Hepatocyte (in vitro differentiated cells): ENCODE results near the gene ZNF585A. TPM values are rescaled to one million over a fixed set of nuclear protein-coding genes. Genes with fewer than 3 reads are reported as not detected.

Source experiments
- DNase-seq: peaks from one replicate; pipeline ENCODE4 v3.0.0-alpha.2; 2016; ENCODE audit warnings: low spot score
- H2AFZ ChIP-seq: fragments of 200-600 bp; sonication (generic); 2 replicates; pipeline ENCODE4 v1.6.0; 2016; ENCODE audit warnings: antibody characterized with exemption, mild to moderate bottlenecking
- H3K27ac ChIP-seq: fragments of 200-600 bp; sonication (generic); 2 replicates; pipeline ENCODE4 v1.5.1; 2016; ENCODE audit warnings: mild to moderate bottlenecking
- H3K27me3 ChIP-seq: fragments of 200-600 bp; sonication (generic); 2 replicates; pipeline ENCODE4 v1.6.1; 2016
- H3K36me3 ChIP-seq: fragments of 200-600 bp; sonication (generic); replicated peaks from 2 replicates; pipeline ENCODE4 v1.5.1; 2016; ENCODE audit warnings: low read depth; ENCODE audit not compliant: insufficient read depth
- H3K4me1 ChIP-seq: fragments of 200-600 bp; sonication (generic); 2 replicates; pipeline ENCODE4 v1.5.1; 2016; ENCODE audit warnings: mild to moderate bottlenecking, moderate library complexity; ENCODE audit not compliant: insufficient read depth
- H3K4me2 ChIP-seq: fragments of 200-600 bp; sonication (generic); 2 replicates; pipeline ENCODE4 v1.6.0; 2016
- H3K4me3 ChIP-seq: fragments of 200-600 bp; sonication (generic); 2 replicates; pipeline ENCODE4 v1.5.1; 2016; ENCODE audit warnings: mild to moderate bottlenecking
- H3K79me2 ChIP-seq: fragments of 200-600 bp; sonication (generic); 2 replicates; pipeline ENCODE4 v1.6.0; 2017; ENCODE audit warnings: mild to moderate bottlenecking
- H3K9me2 ChIP-seq: fragments of 200-600 bp; sonication (generic); replicated peaks from 2 replicates; pipeline ENCODE4 v1.6.0; 2017; ENCODE audit warnings: mild to moderate bottlenecking; ENCODE audit not compliant: insufficient read depth
- H3K9me3 ChIP-seq: fragments of 200-600 bp; sonication (generic); 2 replicates; pipeline ENCODE4 v1.5.1; 2016; ENCODE audit warnings: low read depth, mild to moderate bottlenecking
- H4K20me1 ChIP-seq: fragments of 200-600 bp; sonication (generic); 2 replicates; pipeline ENCODE4 v1.6.0; 2016; ENCODE audit warnings: mild to moderate bottlenecking; ENCODE audit not compliant: insufficient read depth, poor library complexity, severe bottlenecking
- CTCF ChIP-seq: fragments of 200-600 bp; sonication (generic); IDR thresholded peaks from 2 replicates; pipeline ENCODE4 v1.5.1; 2016; ENCODE audit warnings: antibody characterized with exemption, mild to moderate bottlenecking; ENCODE audit not compliant: poor library complexity
- EZH2 ChIP-seq: fragments of 200-600 bp; sonication (generic); IDR thresholded peaks from 2 replicates; pipeline ENCODE4 v1.6.1; 2016; ENCODE audit warnings: antibody characterized with exemption, mild to moderate bottlenecking, borderline replicate concordance
- EZH2phosphoT487 ChIP-seq: fragments of 200-600 bp; sonication (generic); IDR thresholded peaks from one replicate; pipeline ENCODE4 v1.6.1; 2018; ENCODE audit warnings: antibody characterized with exemption, mild to moderate bottlenecking, low read depth, moderate library complexity; ENCODE audit not compliant: unreplicated experiment, severe bottlenecking
- WGBS: methylation state at CpG from one replicate; pipeline ENCODE4 v1.1.6; 2016; ENCODE audit warnings: low lambda C conversion rate; ENCODE audit errors: missing lambda C conversion rate; 5-methylcytosine and 5-hydroxymethylcytosine counted together
- polyA plus RNA-seq: library from polyadenylated mRNA; unstranded; fragments of >200 nt; fragmentation: Nextera tagmentation; extraction: Ambion mirVana; gene quantifications from 2 replicates; pipeline ENCODE4 v1.2.1, GENCODE V29; 2016
- total RNA-seq: library from RNA; depleted of rRNA; stranded (reverse); fragments of >200 nt; gene quantifications from 2 replicates; pipeline ENCODE4 v1.2.3, GENCODE V29; 2014

ZNF585A gene
- total and polyA plus RNA-seq, 2 experiments from 2014 or later: 8.3 to 13.3 TPM

- Histone ChIP-seq H3K36me3 (peaks cover 4% of the 10 kb centered on the region), H3K4me2 (peak overlapping the region; percentile 88), H3K4me1 (peaks cover 9% of the 10 kb centered on the region), H3K9me2 (no peaks in the 10 kb centered on the region), H3K27ac (peak overlapping the region; percentile 90), H4K20me1 (no peaks in the 10 kb centered on the region), H3K9me3 (no peaks in the 10 kb centered on the region), H3K27me3 (no peaks in the 10 kb centered on the region), H3K79me2 (peaks cover 39% of the 10 kb centered on the region), H2AFZ (peak overlapping the region; percentile 86), H3K4me3 (peak overlapping the region; percentile 87)
- WGBS: 53% methylated on average over 6 of the region's 6 CpGs
- TF ChIP-seq CTCF (no peak), EZH2 (no peak), EZH2phosphoT487 (no peak)
- DNase-seq: no peak
Measured at GRCh38 chr19:37218592-37218935, 46.1 kb upstream of the ZNF585A start.

DNA sequence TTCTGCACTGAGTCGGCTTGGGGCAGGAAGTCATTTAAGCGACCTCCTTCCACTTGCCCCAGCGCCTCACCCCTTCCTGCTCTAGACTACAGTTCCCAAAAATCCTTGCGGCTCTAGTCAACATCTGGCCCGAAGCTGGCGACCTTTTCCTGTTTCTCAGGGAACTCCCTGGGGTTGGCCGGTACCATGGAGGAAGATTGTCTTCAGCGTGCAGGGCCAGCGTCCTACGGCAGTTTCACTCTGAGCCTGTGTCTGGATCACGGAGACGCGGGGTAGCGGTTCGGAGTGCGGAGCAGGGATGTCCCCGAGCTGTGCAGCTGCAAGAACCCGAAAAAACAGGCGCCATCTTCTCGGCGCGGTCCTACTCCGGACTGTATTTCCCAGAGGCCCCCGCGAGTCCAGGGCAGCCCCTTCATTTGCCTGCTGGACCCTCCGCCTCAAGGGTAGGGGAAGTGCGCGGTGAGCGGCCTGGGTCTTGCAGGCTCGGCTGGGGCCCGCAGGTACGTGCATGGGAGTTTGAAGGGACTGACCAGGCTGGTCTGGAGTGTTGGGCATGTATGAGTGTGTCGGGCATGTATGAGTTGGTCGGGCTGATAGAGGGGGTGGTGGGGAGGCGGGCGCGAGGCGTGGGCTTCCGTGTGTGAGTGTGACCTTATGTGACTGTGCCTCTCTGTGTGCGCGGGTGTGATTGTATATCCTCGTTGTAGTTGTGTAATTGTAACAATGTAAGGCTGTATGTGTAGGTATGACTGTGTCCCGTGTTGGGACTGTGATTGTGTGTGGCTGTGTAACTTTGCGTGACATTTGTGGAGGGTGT lies 45.5 kb upstream of the ZNF585A start, which contains the start of gene ZNF383:
Gene ZNF383 (plus strand): TSS at position 440 of the 817 bp plus-strand sequence. CDS start 12,240 bp downstream, outside the sequence.
- Histone ChIP-seq H3K4me2 (peak within 1 kb of the TSS; percentile 88), H2AFZ (peak within 1 kb of the TSS; percentile 86), H3K79me2 (peaks cover 35% of the 10 kb centered on the region), H4K20me1 (no peaks in the 10 kb centered on the region), H3K36me3 (peaks cover 4% of the 10 kb centered on the region), H3K4me3 (peak within 1 kb of the TSS; percentile 87), H3K4me1 (peaks cover 9% of the 10 kb centered on the region), H3K9me3 (no peaks in the 10 kb centered on the region), H3K27ac (peak within 1 kb of the TSS; percentile 90), H3K9me2 (no peaks in the 10 kb centered on the region), H3K27me3 (no peaks in the 10 kb centered on the region)
- DNase-seq: peak; percentile 92
- no peak for TF ChIP-seq EZH2phosphoT487
- TF ChIP-seq EZH2: no peak
- no peak for TF ChIP-seq CTCF
- WGBS: 1% methylated on average over 44 of the region's 44 CpGs

DNA sequence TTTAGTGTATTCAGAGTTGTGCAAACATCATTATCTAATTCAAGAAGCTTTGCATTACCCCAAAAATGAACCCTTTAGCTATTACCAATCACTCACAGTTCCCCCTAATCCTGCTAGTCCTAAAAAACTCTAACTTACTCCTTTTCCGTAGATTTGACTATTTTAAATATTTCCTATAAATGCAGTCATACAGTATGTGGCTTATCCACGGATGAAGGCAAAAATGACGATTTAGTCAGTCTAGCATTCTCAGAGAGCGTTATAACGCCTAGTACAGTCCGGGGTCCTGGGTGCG lies 44.9 kb upstream of the ZNF585A start:
- H3K36me3 ChIP-seq: peaks cover under 1% of the 10 kb centered on the region
- H3K4me2 ChIP-seq: peak overlapping the region; percentile 73
- no peaks in the 10 kb centered on the region for H3K27me3 ChIP-seq
- peak overlapping the region; percentile 86 for H2AFZ ChIP-seq
- H3K79me2 ChIP-seq: peaks cover 30% of the 10 kb centered on the region
- H3K4me3 ChIP-seq: peak overlapping the region; percentile 87
- no peaks in the 10 kb centered on the region for H4K20me1 ChIP-seq
- H3K9me3 ChIP-seq: no peaks in the 10 kb centered on the region
- TF ChIP-seq CTCF (no peak), EZH2 (no peak), EZH2phosphoT487 (no peak)
- WGBS: 3% methylated on average over 7 of the region's 7 CpGs
- H3K27ac ChIP-seq: peak overlapping the region; percentile 90
- H3K9me2 ChIP-seq: no peaks in the 10 kb centered on the region
- H3K4me1 ChIP-seq: peaks cover 9% of the 10 kb centered on the region
- no peak for DNase-seq
